HEK293T (cell line): ENCODE data around the gene RNF208.

Experiments
- CTCF ChIA-PET: fragments of 350-600 bp; formaldehyde crosslinking; extraction: SDS; loops from one replicate; lab custom pipeline; 2021; ENCODE audit warnings: antibody characterized with exemption, inconsistent platforms; lab: Yijun Ruan, JAX
- POLR2A ChIA-PET: fragments of 350-600 bp; formaldehyde crosslinking; extraction: SDS; loops from one replicate; lab custom pipeline; 2020; ENCODE audit warnings: antibody characterized with exemption, inconsistent platforms; lab: Yijun Ruan, JAX
- DNase-seq: peaks from one replicate; pipeline ENCODE4 v3.0.0; 2012; ENCODE audit warnings: mixed read lengths; ENCODE audit errors: extremely low spot score
- ARNT ChIP-seq: fragments of 450-650 bp; IDR thresholded peaks from 2 replicates; pipeline ENCODE4 v1.6.1; 2017; ENCODE audit warnings: mild to moderate bottlenecking
- BHLHE40 ChIP-seq: fragments of 450-650 bp; IDR thresholded peaks from 2 replicates; pipeline ENCODE4 v1.6.1; 2016; ENCODE audit warnings: mild to moderate bottlenecking, moderate library complexity, borderline replicate concordance
- CTBP1 ChIP-seq: fragments of 450-650 bp; IDR thresholded peaks from 2 replicates; pipeline ENCODE4 v1.6.1; 2016; ENCODE audit warnings: borderline replicate concordance
- ELF4 ChIP-seq: fragments of 450-650 bp; IDR thresholded peaks from 2 replicates; pipeline ENCODE4 v1.6.1; 2017; ENCODE audit warnings: antibody characterized with exemption
- FOXA1 ChIP-seq: fragments of 450-650 bp; IDR thresholded peaks from 2 replicates; pipeline ENCODE4 v1.6.1; 2016; ENCODE audit warnings: mild to moderate bottlenecking
- FOXK2 ChIP-seq: fragments of 450-650 bp; IDR thresholded peaks from 2 replicates; pipeline ENCODE4 v1.6.1; 2016; ENCODE audit warnings: mild to moderate bottlenecking
- FOXM1 ChIP-seq: fragments of 450-650 bp; IDR thresholded peaks from 2 replicates; pipeline ENCODE4 v1.6.1; 2017; ENCODE audit warnings: mild to moderate bottlenecking, borderline replicate concordance
- HDGF ChIP-seq: fragments of 450-650 bp; IDR thresholded peaks from 2 replicates; pipeline ENCODE4 v1.6.1; 2017; ENCODE audit warnings: antibody characterized with exemption, borderline replicate concordance
- L3MBTL2 ChIP-seq: fragments of 450-650 bp; conservative IDR thresholded peaks from 2 replicates; pipeline ENCODE4 v1.6.1; 2016; ENCODE audit warnings: mild to moderate bottlenecking
- LEF1 ChIP-seq: fragments of 450-650 bp; IDR thresholded peaks from 2 replicates; pipeline ENCODE4 v1.6.1; 2017; ENCODE audit warnings: mild to moderate bottlenecking, borderline replicate concordance
- NFRKB ChIP-seq: fragments of 450-650 bp; IDR thresholded peaks from 2 replicates; pipeline ENCODE4 v1.6.1; 2016; ENCODE audit warnings: mild to moderate bottlenecking, moderate library complexity
- PKNOX1 ChIP-seq: fragments of 450-650 bp; IDR thresholded peaks from 2 replicates; pipeline ENCODE4 v1.6.1; 2016
- SP1 ChIP-seq: fragments of 450-650 bp; IDR thresholded peaks from 2 replicates; pipeline ENCODE4 v1.6.1; 2017
- SUZ12 ChIP-seq: fragments of 450-650 bp; IDR thresholded peaks from 2 replicates; pipeline ENCODE4 v1.6.1; 2016; ENCODE audit warnings: mild to moderate bottlenecking
- TARDBP ChIP-seq: fragments of 450-650 bp; IDR thresholded peaks from 2 replicates; pipeline ENCODE4 v1.6.1; 2016
- ZNF384 ChIP-seq: fragments of 450-650 bp; IDR thresholded peaks from 2 replicates; pipeline ENCODE4 v1.6.1; 2016

The RNF208 gene

GRCh38 chr9:137175345-137175961, 46.6 kb downstream of the RNF208 start:
- ChIA-PET CTCF (no interaction called here), POLR2A (interaction anchor here (0.9 kb wide), 2 partner anchors 11 to 46 kb away, joined by 3 read pairs; no protein-coding TSS in a partner anchor)
- DNase-seq = no peak
- no peak for TF ChIP-seq NFRKB
- TF ChIP-seq FOXM1 = no peak
- TF ChIP-seq ZNF384 = no peak
- no peak for TF ChIP-seq TARDBP
- no peak for TF ChIP-seq FOXA1
- TF ChIP-seq LEF1 = no peak
- TF ChIP-seq SP1 = no peak

GRCh38 chr9:137174722-137175293, 47.2 kb downstream of the RNF208 start:
- DNase-seq = no peak
- TF ChIP-seq HDGF (no peak), FOXA1 (no peak), CTBP1 (no peak), BHLHE40 (no peak), TARDBP (no peak), ZNF384 (no peak), ELF4 (no peak), NFRKB (no peak), ARNT (no peak), SP1 (no peak), LEF1 (no peak), FOXK2 (no peak), PKNOX1 (no peak), FOXM1 (no peak), SUZ12 (no peak), L3MBTL2 (no peak)
- ChIA-PET POLR2A (interaction anchor here (0.9 kb wide), 2 partner anchors 12 to 45 kb away, joined by 3 read pairs; no protein-coding TSS in a partner anchor), CTCF (interaction anchor here (1.0 kb wide), 1 partner anchor 62 kb away, joined by 3 read pairs; no protein-coding TSS in a partner anchor)

GRCh38 chr9:137173796-137174664, 48.0 kb downstream of the RNF208 start:
- DNase-seq = no peak
- ChIA-PET CTCF (interaction anchor here (1.0 kb wide), 1 partner anchor 63 kb away, joined by 3 read pairs; no protein-coding TSS in a partner anchor), POLR2A (interaction anchor here (0.9 kb wide), 1 partner anchor 13 kb away, joined by 3 read pairs; no protein-coding TSS in a partner anchor)
- TF ChIP-seq SP1 = no peak
- no peak for TF ChIP-seq FOXM1
- TF ChIP-seq SUZ12 = no peak
- TF ChIP-seq NFRKB = no peak
- TF ChIP-seq ZNF384 = no peak

- no peak for TF ChIP-seq PKNOX1
- no peak for TF ChIP-seq BHLHE40
- no peak for TF ChIP-seq LEF1
- no peak for TF ChIP-seq L3MBTL2
- TF ChIP-seq NFRKB = no peak
- TF ChIP-seq SUZ12 = no peak
- no peak for TF ChIP-seq FOXM1
- no peak for TF ChIP-seq TARDBP
- no peak for TF ChIP-seq FOXA1
- TF ChIP-seq CTBP1 = no peak
- TF ChIP-seq ELF4 = no peak
- TF ChIP-seq FOXK2 = no peak
- TF ChIP-seq ZNF384 = no peak
- TF ChIP-seq ARNT = no peak
- no peak for TF ChIP-seq SP1
- no peak for TF ChIP-seq HDGF
- POLR2A ChIA-PET = interaction anchor here (1.7 to 1.9 kb wide), 2 partner anchors 43 to 68 kb away, joined by 4 to 6 read pairs; partner anchors contain the start of gene TUBB4B
- DNase-seq = no peak
- CTCF ChIA-PET = interaction anchor here (1.0 kb wide), 1 partner anchor 63 kb away, joined by 3 read pairs; no protein-coding TSS in a partner anchor
These were observed 48.9 kb downstream of the RNF208 start for GRCh38 chr9:137172901-137173795.

GRCh38 chr9:137171149-137171900, 50.7 kb downstream of the RNF208 start:
- CTCF ChIA-PET = no interaction called here
- POLR2A ChIA-PET = interaction anchor here (1.0 to 3.2 kb wide), 6 partner anchors 17 to 70 kb away, joined by 3 to 8 read pairs (median 4); partner anchors contain the start of genes ANAPC2 and TUBB4B
- DNase-seq = no peak
- TF ChIP-seq FOXM1 = no peak
- TF ChIP-seq NFRKB = no peak
- TF ChIP-seq ELF4 = no peak
- TF ChIP-seq PKNOX1 = no peak
- no peak for TF ChIP-seq TARDBP
